HEK293 (cell line): ENCODE data around the gene UBE4B.

Experiments used
- CTCF ChIA-PET: fragments of 350-600 bp; formaldehyde crosslinking; extraction: SDS; loops from one replicate; lab custom pipeline; 2021; ENCODE audit warnings: antibody characterized with exemption; lab: Yijun Ruan, JAX
- POLR2A ChIA-PET: fragments of 300-600 bp; formaldehyde crosslinking; extraction: SDS; loops from one replicate; lab custom pipeline; 2020; ENCODE audit warnings: antibody characterized with exemption, inconsistent platforms; lab: Yijun Ruan, JAX
- H3K27ac ChIP-seq: fragments of 200-500 bp; sonication (Bioruptor generic); 2 replicates; pipeline ENCODE4 v1.5.1; 2014; ENCODE audit warnings: low read depth, low read length, control low read depth, inconsistent platforms; ENCODE audit errors: extremely low read depth
- H3K36me3 ChIP-seq, 2 experiments: fragments of 200-500 bp in 1 of 2; sonication (Bioruptor generic) in 1 of 2; 1 replicate in 1 of 2; 2 replicates in 1 of 2; pipeline ENCODE4 v1.5.1; 2014 to 2017; ENCODE audit warnings: inconsistent platforms in 2 of 2, low read length in 2 of 2; ENCODE audit not compliant: control insufficient read depth in 2 of 2, insufficient read depth in 1 of 2
- H3K4me1 ChIP-seq: fragments of 200-500 bp; sonication (Bioruptor generic); 2 replicates; pipeline ENCODE4 v1.5.1; 2014; ENCODE audit warnings: mild to moderate bottlenecking, low read length, inconsistent platforms; ENCODE audit not compliant: control insufficient read depth, insufficient read depth
- H3K4me3 ChIP-seq: 2 replicates; pipeline ENCODE4 v1.5.1; 2011; ENCODE audit warnings: low read depth, mild to moderate bottlenecking, control low read depth, low read length, moderate library complexity
- H3K9me3 ChIP-seq: fragments of 200-500 bp; sonication (Bioruptor generic); 2 replicates; pipeline ENCODE4 v1.5.1; 2014; ENCODE audit warnings: low read depth, low read length, inconsistent platforms; ENCODE audit not compliant: control insufficient read depth, insufficient read depth
- HOXC10 ChIP-seq: sonication (generic); formaldehyde crosslinking; IDR thresholded peaks from 2 replicates; pipeline ENCODE4 v1.8.1; 2023; ENCODE audit warnings: mild to moderate bottlenecking, missing genetic modification reagents
- KLF17 ChIP-seq: fragments of 450-650 bp; formaldehyde crosslinking; IDR thresholded peaks from 2 replicates; pipeline ENCODE4 v1.5.1; 2016; ENCODE audit warnings: missing biosample characterization, missing genetic modification characterization
- PRDM1 ChIP-seq: fragments of 450-650 bp; formaldehyde crosslinking; IDR thresholded peaks from 2 replicates; pipeline ENCODE4; 2016; ENCODE audit warnings: missing biosample characterization, missing genetic modification characterization
- REST ChIP-seq: fragments of 450-650 bp; formaldehyde crosslinking; IDR thresholded peaks from 2 replicates; pipeline ENCODE4 v1.5.1; 2016; ENCODE audit warnings: missing biosample characterization, missing genetic modification characterization
- ZBTB20 ChIP-seq: fragments of 450-650 bp; formaldehyde crosslinking; IDR thresholded peaks from 2 replicates; pipeline ENCODE4 v1.5.1; 2016; ENCODE audit warnings: missing biosample characterization, missing genetic modification characterization
- ZBTB44 ChIP-seq: fragments of 450-650 bp; IDR thresholded peaks from 2 replicates; pipeline ENCODE4 v1.5.1; 2018; ENCODE audit warnings: missing biosample characterization, mild to moderate bottlenecking, missing genetic modification characterization
- ZNF121 ChIP-seq: fragments of 450-650 bp; formaldehyde crosslinking; IDR thresholded peaks from 2 replicates; pipeline ENCODE4 v1.5.1; 2016; ENCODE audit warnings: missing biosample characterization, missing genetic modification characterization
- ZNF169 ChIP-seq: fragments of 450-650 bp; formaldehyde crosslinking; IDR thresholded peaks from 2 replicates; pipeline ENCODE4 v1.5.1; 2016; ENCODE audit warnings: missing biosample characterization, missing genetic modification characterization
- ZNF184 ChIP-seq: fragments of 450-650 bp; IDR thresholded peaks from 2 replicates; pipeline ENCODE4 v1.5.1; 2018; ENCODE audit warnings: missing biosample characterization, mild to moderate bottlenecking, missing genetic modification characterization
- ZNF24 ChIP-seq: fragments of 450-650 bp; formaldehyde crosslinking; IDR thresholded peaks from 2 replicates; pipeline ENCODE4 v1.5.1; 2016; ENCODE audit warnings: missing biosample characterization, missing genetic modification characterization
- ZNF362 ChIP-seq: fragments of 450-650 bp; formaldehyde crosslinking; IDR thresholded peaks from 2 replicates; pipeline ENCODE4 v1.5.1; 2016; ENCODE audit warnings: missing biosample characterization, missing genetic modification characterization
- ZNF416 ChIP-seq: fragments of 450-650 bp; formaldehyde crosslinking; IDR thresholded peaks from 2 replicates; pipeline ENCODE4 v1.5.1; 2016; ENCODE audit warnings: missing biosample characterization, missing genetic modification characterization
- ZNF521 ChIP-seq: fragments of 450-650 bp; formaldehyde crosslinking; IDR thresholded peaks from 2 replicates; pipeline ENCODE4 v1.5.1; 2017; ENCODE audit warnings: missing biosample characterization, mild to moderate bottlenecking, missing genetic modification characterization
- ZNF560 ChIP-seq: fragments of 450-650 bp; formaldehyde crosslinking; IDR thresholded peaks from 2 replicates; pipeline ENCODE4 v1.5.1; 2017; ENCODE audit warnings: missing biosample characterization, missing genetic modification characterization, borderline replicate concordance
- ZNF600 ChIP-seq: fragments of 450-650 bp; formaldehyde crosslinking; IDR thresholded peaks from 2 replicates; pipeline ENCODE4 v1.5.1; 2016; ENCODE audit warnings: missing biosample characterization, missing genetic modification characterization
- ZNF660 ChIP-seq: fragments of 450-650 bp; IDR thresholded peaks from 2 replicates; pipeline ENCODE4 v1.5.1; 2018; ENCODE audit warnings: missing biosample characterization, mild to moderate bottlenecking, missing genetic modification characterization
- ZNF670 ChIP-seq: fragments of 450-650 bp; formaldehyde crosslinking; IDR thresholded peaks from 2 replicates; pipeline ENCODE4 v1.5.1; 2016; ENCODE audit warnings: missing biosample characterization, missing genetic modification characterization, low read depth
- TF ChIP-seq, protein P1 (sequence below): fragments of 450-650 bp; formaldehyde crosslinking; IDR thresholded peaks from 2 replicates; pipeline ENCODE4 v1.5.1; 2016; ENCODE audit warnings: missing biosample characterization, missing genetic modification characterization, low read depth
- TF ChIP-seq, protein P2 (sequence below): fragments of 450-650 bp; formaldehyde crosslinking; IDR thresholded peaks from 2 replicates; pipeline ENCODE4 v1.5.1; 2016; ENCODE audit warnings: missing biosample characterization, missing genetic modification characterization
- TF ChIP-seq, protein P3 (sequence below): fragments of 450-650 bp; formaldehyde crosslinking; IDR thresholded peaks from 2 replicates; pipeline ENCODE4 v1.5.1; 2016; ENCODE audit warnings: missing biosample characterization, missing genetic modification characterization

The UBE4B gene

DNA sequence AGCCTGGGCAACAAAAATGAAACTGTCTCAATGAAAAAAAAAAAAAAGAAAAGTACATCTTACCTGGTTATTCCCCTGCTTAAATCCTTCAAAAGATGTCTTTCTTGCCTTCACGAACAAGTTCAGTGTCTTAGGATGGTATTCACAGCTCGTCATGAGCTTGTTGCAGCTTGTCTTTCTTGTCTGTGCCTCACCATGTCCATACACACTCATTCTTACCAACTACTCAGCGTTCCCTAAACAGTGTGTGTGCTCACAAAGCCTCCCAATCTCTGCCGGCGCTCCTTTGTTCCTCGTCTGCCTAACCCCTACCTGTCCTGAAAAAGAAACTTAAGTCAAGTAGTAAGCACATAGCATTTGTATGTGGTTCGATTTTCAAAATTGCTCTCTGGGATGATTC is 31.1 kb downstream of the UBE4B start:
- TF ChIP-seq ZNF362 (tag by site-specific recombination) (no peak), HOXC10 (CRISPR knock-in tag) (no peak), ZBTB20 (tag by site-specific recombination) (no peak)
- TF ChIP-seq, protein P1, sequence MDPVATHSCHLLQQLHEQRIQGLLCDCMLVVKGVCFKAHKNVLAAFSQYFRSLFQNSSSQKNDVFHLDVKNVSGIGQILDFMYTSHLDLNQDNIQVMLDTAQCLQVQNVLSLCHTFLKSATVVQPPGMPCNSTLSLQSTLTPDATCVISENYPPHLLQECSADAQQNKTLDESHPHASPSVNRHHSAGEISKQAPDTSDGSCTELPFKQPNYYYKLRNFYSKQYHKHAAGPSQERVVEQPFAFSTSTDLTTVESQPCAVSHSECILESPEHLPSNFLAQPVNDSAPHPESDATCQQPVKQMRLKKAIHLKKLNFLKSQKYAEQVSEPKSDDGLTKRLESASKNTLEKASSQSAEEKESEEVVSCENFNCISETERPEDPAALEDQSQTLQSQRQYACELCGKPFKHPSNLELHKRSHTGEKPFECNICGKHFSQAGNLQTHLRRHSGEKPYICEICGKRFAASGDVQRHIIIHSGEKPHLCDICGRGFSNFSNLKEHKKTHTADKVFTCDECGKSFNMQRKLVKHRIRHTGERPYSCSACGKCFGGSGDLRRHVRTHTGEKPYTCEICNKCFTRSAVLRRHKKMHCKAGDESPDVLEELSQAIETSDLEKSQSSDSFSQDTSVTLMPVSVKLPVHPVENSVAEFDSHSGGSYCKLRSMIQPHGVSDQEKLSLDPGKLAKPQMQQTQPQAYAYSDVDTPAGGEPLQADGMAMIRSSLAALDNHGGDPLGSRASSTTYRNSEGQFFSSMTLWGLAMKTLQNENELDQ (tag by site-specific recombination): no peak
- POLR2A ChIA-PET: no interaction called here
- CTCF ChIA-PET: no interaction called here
- Histone ChIP-seq H3K9me3 (no peaks in the 10 kb centered on the region), H3K36me3 (no peaks in the 10 kb centered on the region), H3K4me1 (no peaks in the 10 kb centered on the region), H3K4me3 (no peak overlapping the region), H3K27ac (no peak overlapping the region)

- Histone ChIP-seq H3K4me1 (no peaks in the 10 kb centered on the region), H3K36me3 (no peaks in the 10 kb centered on the region), H3K4me3 (no peak overlapping the region), H3K27ac (no peak overlapping the region), H3K9me3 (no peaks in the 10 kb centered on the region)
- CTCF ChIA-PET: interaction anchor here (0.5 to 0.8 kb wide), 2 partner anchors 13 to 274 kb away, joined by 3 to 4 read pairs; no protein-coding TSS in a partner anchor
- POLR2A ChIA-PET: no interaction called here
- TF ChIP-seq ZNF416: no peak
- no peak for TF ChIP-seq ZBTB44 (tag by site-specific recombination)
- no peak for TF ChIP-seq ZNF560
- no peak for TF ChIP-seq ZNF24 (tag by site-specific recombination)
- TF ChIP-seq KLF17: no peak
- TF ChIP-seq REST: no peak
- TF ChIP-seq ZNF521: no peak
- peak; percentile 66; the same call in 1 of the 2 replicates for TF ChIP-seq ZNF121 (tag by site-specific recombination)
- TF ChIP-seq, protein P2, sequence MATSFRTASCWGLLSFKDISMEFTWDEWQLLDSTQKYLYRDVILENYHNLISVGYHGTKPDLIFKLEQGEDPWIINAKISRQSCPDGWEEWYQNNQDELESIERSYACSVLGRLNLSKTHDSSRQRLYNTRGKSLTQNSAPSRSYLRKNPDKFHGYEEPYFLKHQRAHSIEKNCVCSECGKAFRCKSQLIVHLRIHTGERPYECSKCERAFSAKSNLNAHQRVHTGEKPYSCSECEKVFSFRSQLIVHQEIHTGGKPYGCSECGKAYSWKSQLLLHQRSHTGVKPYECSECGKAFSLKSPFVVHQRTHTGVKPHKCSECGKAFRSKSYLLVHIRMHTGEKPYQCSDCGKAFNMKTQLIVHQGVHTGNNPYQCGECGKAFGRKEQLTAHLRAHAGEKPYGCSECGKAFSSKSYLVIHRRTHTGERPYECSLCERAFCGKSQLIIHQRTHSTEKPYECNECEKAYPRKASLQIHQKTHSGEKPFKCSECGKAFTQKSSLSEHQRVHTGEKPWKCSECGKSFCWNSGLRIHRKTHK (tag by site-specific recombination): no peak
- TF ChIP-seq, protein P3, sequence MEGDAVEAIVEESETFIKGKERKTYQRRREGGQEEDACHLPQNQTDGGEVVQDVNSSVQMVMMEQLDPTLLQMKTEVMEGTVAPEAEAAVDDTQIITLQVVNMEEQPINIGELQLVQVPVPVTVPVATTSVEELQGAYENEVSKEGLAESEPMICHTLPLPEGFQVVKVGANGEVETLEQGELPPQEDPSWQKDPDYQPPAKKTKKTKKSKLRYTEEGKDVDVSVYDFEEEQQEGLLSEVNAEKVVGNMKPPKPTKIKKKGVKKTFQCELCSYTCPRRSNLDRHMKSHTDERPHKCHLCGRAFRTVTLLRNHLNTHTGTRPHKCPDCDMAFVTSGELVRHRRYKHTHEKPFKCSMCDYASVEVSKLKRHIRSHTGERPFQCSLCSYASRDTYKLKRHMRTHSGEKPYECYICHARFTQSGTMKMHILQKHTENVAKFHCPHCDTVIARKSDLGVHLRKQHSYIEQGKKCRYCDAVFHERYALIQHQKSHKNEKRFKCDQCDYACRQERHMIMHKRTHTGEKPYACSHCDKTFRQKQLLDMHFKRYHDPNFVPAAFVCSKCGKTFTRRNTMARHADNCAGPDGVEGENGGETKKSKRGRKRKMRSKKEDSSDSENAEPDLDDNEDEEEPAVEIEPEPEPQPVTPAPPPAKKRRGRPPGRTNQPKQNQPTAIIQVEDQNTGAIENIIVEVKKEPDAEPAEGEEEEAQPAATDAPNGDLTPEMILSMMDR (tag by site-specific recombination): no peak
- TF ChIP-seq ZNF184 (tag by site-specific recombination): no peak
- no peak for TF ChIP-seq ZNF600 (tag by site-specific recombination)
- 0 out of 2 replicates have a peak, but pooled peaks have one; percentile 51 for TF ChIP-seq ZNF660
- no peak for TF ChIP-seq ZNF670 (tag by site-specific recombination)
- peak; percentile 34; the same call in 1 of the 2 replicates for TF ChIP-seq PRDM1 (tag by site-specific recombination)
- TF ChIP-seq ZNF169 (tag by site-specific recombination): no peak
Measured at GRCh38 chr1:10064416-10065343, 31.9 kb downstream of the UBE4B start.
